NCI-H226 (cell line): ENCODE results near the gene PGA3.
"Not testable (repeated sequence)": the region's sequence is repeated elsewhere in the genome, so short reads cannot be mapped to it uniquely, and the experiment has no call there.

Source experiments
- DNase-seq: peaks from one replicate; pipeline ENCODE4 v3.0.0-alpha.2; 2015

The PGA3 gene

DNA sequence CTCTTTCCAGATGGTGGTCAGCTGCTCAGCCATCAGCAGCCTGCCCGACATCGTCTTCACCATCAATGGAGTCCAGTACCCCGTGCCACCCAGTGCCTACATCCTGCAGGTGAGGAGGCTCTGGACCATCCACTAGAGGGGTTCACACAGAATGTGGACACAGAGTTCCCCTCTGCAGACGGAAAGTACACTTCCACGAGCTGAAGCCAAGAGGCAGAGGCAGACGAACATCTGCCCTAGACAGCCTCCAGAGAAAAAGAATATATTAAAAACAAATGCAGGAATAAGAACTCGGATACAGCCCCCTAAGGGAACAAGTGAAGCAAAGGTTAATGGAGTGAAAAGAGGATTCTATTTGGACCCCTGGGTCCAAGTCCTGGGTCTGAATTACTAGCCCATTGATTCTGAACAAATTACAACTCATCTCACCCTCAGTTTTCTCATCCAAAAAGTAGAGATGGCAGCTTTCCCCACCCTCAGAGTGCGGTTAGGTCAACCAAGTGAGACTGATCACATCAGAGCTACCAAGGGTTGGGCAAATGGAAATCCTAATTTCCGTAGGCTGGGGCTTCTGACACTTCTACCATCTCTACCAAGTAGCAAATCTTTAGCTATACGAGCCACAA is 8.1 kb downstream of the PGA3 start:
- not testable (repeated sequence) for DNase-seq

DNA sequence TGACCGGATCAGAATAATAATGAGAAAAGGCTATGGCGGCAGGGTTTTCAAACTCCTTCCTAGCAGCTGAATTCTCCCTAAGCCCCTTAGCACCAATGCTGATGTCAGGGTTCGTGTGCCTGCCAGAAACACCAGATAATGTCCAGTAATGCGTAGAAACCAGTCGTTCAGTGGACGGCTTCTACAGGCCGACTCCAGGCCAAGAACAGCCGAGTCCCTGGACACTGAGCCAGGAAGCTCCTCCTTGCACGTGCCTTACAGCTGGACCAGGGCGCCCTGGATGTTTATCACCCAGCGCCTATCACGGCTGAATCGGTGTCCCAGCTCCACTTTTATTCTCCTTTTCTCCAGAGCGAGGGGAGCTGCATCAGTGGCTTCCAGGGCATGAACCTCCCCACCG is 8.9 kb downstream of the PGA3 start:
- not testable (repeated sequence) for DNase-seq

DNA sequence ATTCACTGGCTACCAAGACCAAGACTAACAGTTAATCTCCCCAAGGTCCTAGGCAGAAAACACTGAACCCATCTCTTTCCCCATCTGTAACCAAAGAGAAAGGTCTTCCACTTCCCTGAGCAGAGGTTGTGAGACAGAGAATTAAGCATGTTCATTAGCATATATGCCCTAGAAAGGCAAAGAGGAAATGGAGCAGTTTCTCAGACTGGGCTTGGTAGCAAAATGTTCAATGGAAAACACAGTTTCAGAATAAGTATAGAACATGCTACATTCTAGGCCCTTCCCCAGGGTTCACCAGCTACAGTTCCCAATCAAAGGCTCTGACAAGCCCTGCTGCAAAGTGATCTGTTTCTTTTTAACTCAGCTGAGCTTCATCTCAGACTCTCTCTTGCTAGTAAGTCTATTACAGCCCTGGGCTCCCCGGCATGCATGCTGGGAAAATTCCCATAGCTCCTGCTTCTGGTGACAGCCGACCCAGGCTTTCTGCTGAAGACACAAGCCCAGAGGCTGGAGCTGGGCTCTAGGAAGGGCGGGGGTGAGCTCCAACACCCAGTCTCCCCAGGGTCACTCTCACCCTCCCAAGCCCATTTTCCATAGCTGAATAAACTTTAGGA is 10.5 kb downstream of the PGA3 start:
- DNase-seq: not testable (repeated sequence)

DNA sequence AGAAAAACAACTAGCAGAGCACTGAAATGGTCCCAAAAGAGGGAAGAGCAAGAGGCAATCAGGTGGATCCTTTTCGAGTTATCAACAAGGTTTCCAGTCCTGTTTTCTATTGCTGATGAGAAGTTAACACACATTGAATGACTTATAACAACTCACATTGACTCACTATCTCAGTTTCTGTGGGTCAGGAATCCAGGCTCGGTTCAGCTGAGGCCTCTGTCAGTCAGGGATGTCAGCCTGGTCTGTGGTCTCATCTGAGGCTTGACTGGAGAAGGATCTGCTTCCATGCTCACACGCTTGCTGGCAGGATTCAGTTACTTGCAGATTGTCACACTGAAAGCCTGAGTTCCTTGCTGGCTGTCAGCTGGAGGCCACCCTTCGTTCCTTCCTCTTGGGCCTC is 15.0 kb downstream of the PGA3 start:
- not testable (repeated sequence) for DNase-seq

DNA sequence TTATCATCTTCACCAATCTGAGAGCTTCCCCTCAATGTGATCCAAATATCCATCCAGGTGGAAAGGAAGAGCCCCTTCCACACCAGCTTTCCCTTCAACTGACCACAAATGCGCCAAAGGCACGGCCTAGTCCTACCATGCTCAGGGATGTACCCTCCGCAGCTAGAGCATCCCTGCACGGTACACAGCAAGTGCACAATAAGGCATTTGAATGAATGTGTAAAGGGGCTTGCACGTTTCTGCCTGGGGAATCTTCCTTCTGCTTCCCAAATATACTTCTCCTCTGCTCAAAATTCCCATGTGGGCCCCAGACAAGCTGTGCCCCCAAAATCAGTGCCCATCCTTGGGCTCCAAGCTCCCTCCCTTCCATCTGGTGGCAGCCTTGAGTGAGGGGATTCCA is 15.7 kb downstream of the PGA3 start:
- not testable (repeated sequence) for DNase-seq

DNA sequence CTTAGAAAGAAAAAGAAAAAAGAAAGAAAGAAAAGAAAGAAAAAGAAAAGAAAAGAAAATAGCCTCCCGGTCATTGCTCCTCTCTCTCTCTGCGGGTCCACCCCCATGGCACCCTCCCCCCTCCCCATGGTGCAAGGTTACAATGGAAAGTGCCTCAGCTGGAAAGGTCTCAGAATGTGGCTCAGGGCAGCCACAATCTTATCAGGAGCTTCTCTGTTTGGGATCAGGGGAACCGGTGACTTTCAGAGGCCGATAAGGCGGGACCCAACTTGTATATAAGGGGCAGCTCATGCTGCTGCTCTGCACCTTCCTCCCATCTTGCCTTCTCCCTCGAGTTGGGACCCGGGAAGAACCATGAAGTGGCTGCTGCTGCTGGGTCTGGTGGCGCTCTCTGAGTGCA is 18.7 kb downstream of the PGA3 start, which contains the start of gene PGA4:
Gene PGA4, plus strand, starts transcription at position 301 of the 400 bp plus-strand sequence. Its CDS starts 54 bp downstream, at position 355.
- not testable (repeated sequence) for DNase-seq

DNA sequence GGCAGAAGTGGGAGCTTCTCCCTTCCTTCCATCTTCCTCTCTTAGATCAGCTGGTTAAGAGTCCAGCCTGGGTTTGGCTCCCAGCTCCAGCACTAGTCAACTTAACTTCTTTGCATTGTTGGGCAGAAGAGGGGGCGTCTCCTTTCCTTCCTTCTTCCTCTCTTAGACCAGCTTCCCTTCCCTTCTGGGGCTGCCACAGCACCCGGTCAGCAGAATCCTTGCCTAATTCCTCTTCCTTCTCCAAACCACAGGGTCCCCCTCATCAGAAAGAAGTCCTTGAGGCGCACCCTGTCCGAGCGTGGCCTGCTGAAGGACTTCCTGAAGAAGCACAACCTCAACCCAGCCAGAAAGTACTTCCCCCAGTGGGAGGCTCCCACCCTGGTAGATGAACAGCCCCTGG is 19.4 kb downstream of the PGA3 start:
- DNase-seq: not testable (repeated sequence)

DNA sequence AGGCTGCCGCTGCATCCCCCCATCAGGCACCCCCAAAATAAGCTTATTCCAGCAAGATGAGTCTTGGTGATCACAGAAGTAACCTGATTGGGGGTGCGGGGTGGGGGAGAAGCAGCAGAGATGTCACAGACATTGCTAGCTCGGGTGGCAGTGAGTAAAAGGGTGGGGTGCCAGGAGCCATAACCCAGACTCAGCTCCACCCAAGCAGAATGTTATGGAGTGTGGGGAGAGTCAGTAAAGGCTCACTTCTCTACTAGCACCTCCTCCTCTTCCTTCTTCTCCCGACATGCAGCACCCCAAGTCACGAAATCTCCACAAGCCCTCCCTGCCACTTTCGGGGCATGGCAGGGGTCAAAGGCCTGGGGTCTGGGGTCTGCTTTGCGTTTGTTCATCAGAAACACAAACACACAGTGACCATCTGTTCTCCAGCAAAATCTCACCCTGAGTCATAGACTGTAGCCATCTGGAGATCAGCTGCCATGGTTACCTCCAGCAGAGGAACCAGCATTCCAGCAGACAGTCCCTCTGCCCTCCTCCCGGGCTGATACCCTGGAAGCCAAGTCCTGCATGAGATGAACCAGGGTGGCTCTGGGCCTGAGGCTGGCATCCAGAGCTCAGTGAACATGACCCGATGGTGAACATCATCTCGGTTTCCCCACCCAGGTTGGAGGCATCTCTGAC is 23.3 kb downstream of the PGA3 start:
- not testable (repeated sequence) for DNase-seq

DNA sequence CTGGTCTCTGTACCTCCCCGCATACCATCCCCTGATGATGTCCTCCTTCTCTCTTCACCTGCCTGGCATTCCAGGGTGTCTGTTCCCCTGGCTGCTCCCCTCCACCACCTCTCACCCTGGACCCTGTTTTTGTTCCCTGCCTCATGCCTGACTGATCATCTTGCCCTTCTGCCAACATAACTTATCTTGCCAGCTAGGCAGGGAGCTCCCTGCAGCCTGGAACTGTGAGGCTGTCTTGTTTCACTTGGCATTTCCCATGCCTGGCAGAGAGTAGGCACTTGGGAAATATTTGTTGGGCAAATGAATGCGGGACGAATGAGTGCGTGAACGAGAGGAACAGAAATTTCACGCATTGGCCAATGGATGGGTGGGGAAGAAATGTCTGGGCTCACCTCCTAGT is 26.1 kb downstream of the PGA3 start:
- not testable (repeated sequence) for DNase-seq

DNA sequence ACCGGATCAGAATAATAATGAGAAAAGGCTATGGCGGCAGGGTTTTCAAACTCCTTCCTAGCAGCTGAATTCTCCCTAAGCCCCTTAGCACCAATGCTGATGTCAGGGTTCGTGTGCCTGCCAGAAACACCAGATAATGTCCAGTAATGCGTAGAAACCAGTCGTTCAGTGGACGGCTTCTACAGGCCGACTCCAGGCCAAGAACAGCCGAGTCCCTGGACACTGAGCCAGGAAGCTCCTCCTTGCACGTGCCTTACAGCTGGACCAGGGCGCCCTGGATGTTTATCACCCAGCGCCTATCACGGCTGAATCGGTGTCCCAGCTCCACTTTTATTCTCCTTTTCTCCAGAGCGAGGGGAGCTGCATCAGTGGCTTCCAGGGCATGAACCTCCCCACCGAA is 27.7 kb downstream of the PGA3 start:
- DNase-seq: not testable (repeated sequence)

DNA sequence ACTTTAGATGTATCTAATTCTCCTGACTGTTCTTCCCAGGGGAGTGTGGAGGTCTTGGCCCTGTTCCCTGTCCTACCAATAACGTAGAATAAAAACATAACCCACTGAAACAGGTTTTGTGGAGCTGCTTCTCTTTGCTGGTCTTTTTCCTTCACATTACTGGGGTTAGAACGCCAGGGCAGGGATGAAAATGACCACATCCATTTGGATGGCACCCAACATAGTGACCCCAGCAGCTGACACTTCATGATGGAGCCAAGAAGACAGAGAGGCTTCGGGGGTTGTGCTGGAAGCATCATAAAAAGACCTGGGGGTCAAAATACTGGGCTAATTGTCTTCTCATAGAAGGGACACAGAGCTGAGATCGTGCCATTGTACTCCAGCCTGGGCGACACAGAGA is 28.3 kb downstream of the PGA3 start:
- not testable (repeated sequence) for DNase-seq

DNA sequence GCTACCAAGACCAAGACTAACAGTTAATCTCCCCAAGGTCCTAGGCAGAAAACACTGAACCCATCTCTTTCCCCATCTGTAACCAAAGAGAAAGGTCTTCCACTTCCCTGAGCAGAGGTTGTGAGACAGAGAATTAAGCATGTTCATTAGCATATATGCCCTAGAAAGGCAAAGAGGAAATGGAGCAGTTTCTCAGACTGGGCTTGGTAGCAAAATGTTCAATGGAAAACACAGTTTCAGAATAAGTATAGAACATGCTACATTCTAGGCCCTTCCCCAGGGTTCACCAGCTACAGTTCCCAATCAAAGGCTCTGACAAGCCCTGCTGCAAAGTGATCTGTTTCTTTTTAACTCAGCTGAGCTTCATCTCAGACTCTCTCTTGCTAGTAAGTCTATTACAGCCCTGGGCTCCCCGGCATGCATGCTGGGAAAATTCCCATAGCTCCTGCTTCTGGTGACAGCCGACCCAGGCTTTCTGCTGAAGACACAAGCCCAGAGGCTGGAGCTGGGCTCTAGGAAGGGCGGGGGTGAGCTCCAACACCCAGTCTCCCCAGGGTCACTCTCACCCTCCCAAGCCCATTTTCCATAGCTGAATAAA is 29.3 kb downstream of the PGA3 start:
- DNase-seq: not testable (repeated sequence)

DNA sequence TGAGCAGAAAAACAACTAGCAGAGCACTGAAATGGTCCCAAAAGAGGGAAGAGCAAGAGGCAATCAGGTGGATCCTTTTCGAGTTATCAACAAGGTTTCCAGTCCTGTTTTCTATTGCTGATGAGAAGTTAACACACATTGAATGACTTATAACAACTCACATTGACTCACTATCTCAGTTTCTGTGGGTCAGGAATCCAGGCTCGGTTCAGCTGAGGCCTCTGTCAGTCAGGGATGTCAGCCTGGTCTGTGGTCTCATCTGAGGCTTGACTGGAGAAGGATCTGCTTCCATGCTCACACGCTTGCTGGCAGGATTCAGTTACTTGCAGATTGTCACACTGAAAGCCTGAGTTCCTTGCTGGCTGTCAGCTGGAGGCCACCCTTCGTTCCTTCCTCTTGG is 33.8 kb downstream of the PGA3 start:
- not testable (repeated sequence) for DNase-seq

DNA sequence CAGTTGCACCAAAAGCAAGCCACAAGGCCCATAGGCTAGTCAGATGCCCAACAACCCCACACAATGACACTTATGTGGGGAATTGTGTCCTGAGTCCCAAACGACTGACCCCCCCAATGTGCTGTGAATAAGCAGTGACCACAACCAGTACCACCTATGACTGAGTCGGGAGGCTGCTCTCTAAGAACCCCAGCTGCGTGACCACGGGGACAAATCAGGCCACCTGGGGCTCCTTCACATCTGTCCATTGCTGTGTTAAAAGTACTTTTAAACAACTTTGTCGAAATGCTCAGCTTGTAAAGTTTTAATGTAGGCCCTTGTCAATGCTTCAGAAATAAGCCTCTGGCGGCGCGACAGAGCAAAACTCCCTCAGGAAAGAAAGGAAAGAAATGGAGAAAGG is 37.0 kb downstream of the PGA3 start:
- DNase-seq: not testable (repeated sequence)

DNA sequence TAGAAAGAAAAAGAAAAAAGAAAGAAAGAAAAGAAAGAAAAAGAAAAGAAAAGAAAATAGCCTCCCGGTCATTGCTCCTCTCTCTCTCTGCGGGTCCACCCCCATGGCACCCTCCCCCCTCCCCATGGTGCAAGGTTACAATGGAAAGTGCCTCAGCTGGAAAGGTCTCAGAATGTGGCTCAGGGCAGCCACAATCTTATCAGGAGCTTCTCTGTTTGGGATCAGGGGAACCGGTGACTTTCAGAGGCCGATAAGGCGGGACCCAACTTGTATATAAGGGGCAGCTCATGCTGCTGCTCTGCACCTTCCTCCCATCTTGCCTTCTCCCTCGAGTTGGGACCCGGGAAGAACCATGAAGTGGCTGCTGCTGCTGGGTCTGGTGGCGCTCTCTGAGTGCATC is 37.6 kb downstream of the PGA3 start, which contains the start of gene PGA5:
Gene PGA5, plus strand, starts transcription at position 301 of the 400 bp plus-strand sequence. Its CDS starts 52 bp downstream, at position 353.
- not testable (repeated sequence) for DNase-seq

DNA sequence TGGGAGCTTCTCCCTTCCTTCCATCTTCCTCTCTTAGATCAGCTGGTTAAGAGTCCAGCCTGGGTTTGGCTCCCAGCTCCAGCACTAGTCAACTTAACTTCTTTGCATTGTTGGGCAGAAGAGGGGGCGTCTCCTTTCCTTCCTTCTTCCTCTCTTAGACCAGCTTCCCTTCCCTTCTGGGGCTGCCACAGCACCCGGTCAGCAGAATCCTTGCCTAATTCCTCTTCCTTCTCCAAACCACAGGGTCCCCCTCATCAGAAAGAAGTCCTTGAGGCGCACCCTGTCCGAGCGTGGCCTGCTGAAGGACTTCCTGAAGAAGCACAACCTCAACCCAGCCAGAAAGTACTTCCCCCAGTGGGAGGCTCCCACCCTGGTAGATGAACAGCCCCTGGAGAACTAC is 38.2 kb downstream of the PGA3 start:
- not testable (repeated sequence) for DNase-seq

DNA sequence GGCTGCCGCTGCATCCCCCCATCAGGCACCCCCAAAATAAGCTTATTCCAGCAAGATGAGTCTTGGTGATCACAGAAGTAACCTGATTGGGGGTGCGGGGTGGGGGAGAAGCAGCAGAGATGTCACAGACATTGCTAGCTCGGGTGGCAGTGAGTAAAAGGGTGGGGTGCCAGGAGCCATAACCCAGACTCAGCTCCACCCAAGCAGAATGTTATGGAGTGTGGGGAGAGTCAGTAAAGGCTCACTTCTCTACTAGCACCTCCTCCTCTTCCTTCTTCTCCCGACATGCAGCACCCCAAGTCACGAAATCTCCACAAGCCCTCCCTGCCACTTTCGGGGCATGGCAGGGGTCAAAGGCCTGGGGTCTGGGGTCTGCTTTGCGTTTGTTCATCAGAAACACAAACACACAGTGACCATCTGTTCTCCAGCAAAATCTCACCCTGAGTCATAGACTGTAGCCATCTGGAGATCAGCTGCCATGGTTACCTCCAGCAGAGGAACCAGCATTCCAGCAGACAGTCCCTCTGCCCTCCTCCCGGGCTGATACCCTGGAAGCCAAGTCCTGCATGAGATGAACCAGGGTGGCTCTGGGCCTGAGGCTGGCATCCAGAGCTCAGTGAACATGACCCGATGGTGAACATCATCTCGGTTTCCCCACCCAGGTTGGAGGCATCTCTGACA is 42.1 kb downstream of the PGA3 start:
- not testable (repeated sequence) for DNase-seq

DNA sequence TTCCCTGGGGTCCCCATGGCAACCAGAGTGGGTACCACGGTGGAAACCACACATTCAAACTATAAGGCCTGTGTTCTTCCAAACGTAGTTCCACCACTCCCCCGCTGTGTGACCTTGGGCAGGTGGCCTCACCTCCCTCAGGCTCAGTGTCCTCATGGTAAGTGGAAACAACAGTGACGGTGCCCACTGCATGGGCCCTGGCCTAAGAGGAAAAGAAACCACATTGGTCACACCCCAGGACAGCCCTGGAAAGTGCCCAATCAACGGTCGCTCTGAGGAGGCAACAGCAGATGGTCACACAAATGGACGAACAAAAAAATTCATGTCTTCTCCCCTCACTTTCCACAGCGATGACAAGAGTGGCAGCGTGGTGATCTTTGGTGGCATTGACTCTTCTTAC is 44.8 kb downstream of the PGA3 start:
- DNase-seq: not testable (repeated sequence)

DNA sequence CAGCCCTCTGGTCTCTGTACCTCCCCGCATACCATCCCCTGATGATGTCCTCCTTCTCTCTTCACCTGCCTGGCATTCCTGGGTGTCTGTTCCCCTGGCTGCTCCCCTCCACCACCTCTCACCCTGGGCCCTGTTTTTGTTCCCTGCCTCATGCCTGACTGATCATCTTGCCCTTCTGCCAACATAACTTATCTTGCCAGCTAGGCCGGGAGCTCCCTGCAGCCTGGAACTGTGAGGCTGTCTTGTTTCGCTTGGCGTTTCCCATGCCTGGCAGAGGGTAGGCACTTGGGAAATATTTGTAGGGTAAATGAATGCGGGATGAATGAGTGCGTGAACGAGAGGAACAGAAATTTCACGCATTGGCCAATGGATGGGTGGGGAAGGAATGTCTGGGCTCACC is 45.9 kb downstream of the PGA3 start:
- DNase-seq: not testable (repeated sequence)

DNA sequence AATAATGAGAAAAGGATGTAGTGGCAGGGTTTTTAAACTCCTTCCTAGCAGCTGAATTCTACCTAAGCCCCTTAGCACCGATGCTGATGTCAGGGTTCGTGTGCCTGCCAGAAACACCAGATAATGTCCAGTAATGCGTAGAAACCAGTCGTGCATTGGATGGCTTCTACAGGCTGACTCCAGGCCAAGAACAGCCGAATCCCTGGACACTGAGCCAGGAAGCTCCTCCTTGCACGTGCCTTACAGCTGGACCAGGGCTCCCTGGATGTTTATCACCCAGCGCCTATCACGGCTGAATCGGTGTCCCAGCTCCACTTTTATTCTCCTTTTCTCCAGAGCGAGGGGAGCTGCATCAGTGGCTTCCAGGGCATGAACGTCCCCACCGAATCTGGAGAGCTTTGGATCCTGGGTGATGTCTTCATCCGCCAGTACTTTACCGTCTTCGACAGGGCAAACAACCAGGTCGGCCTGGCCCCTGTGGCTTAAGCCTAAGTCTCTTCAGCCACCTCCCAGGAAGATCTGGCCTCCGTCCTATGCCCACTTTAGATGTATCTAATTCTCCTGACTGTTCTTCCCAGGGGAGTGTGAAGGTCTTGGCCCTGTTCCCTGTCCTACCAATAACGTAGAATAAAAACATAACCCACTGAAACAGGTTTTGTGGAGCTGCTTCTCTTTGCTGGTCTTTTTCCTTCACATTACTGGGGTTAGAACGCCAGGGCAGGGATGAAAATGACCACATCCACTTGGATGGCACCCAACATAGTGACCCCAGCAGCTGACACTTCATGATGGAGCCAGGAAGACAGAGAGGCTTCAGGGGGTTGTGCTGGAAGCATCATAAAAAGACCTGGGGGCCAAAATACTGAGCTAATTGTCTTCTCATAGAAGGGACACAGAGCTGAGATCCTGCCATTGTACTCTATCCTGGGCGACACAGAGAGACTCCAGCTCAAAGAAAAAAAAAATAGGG is 47.8 kb downstream of the PGA3 start:
- DNase-seq: not testable (repeated sequence)

DNA sequence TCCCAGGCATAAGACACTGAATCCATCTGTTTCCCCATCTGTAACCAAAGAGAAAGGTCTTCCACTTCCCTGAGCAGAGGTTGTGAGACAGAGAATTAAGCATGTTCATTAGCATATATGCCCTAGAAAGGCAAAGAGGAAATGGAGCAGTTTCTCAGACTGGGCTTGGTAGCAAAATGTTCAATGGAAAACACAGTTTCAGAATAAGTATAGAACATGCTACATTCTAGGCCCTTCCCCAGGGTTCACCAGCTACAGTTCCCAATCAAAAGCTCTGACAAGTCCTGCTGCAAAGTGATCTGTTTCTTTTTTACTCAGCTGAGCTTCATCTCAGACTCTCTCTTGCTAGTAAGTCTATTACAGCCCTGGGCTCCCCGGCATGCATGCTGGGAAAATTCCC is 49.0 kb downstream of the PGA3 start:
- not testable (repeated sequence) for DNase-seq
